ENCODE measurements around the gene JAK3.

The JAK3 gene

GRCh38 chr19:17863520-17864182 is 15.9 kb upstream of the JAK3 start:
- H3K27me3 ChIP-seq (ENCODE audit: control insufficient read depth, insufficient read depth, low read length) = no peaks in the 10 kb centered on the region
- H3K9ac ChIP-seq (ENCODE audit: low read length) = no peak overlapping the region
- no peak overlapping the region for H3K27ac ChIP-seq (ENCODE audit: low read depth, low read length)
- no peak overlapping the region for H3K4me3 ChIP-seq (ENCODE audit: low read depth, low read length)
- H3K9me3 ChIP-seq (ENCODE audit: control insufficient read depth, insufficient read depth, low read depth, low read length) = no peaks in the 10 kb centered on the region
- peaks cover 51% of the 10 kb centered on the region for H3K36me3 ChIP-seq (ENCODE audit: control insufficient read depth, insufficient read depth, low read length)
- peaks cover 8% of the 10 kb centered on the region for H3K4me1 ChIP-seq (ENCODE audit: control insufficient read depth, insufficient read depth, low read length)

GRCh38 chr19:17862711-17863519 is 15.1 kb upstream of the JAK3 start:
- H3K9me3 ChIP-seq (ENCODE audit: control insufficient read depth, insufficient read depth, low read depth, low read length) = no peaks in the 10 kb centered on the region

GRCh38 chr19:17861542-17862402 is 14.0 kb upstream of the JAK3 start:
- Histone ChIP-seq H3K27me3 (ENCODE audit: control insufficient read depth, insufficient read depth, low read length) (no peaks in the 10 kb centered on the region), H3K9ac (ENCODE audit: low read length) (peak overlapping the region; percentile 99), H3K27ac (ENCODE audit: low read depth, low read length) (peak overlapping the region; percentile 93; the same call in 1 of the 2 replicates), H3K9me3 (ENCODE audit: control insufficient read depth, insufficient read depth, low read depth, low read length) (no peaks in the 10 kb centered on the region), H3K4me3 (ENCODE audit: low read depth, low read length) (peak overlapping the region; percentile 99), H3K36me3 (ENCODE audit: control insufficient read depth, insufficient read depth, low read length) (peaks cover 51% of the 10 kb centered on the region), H3K4me1 (ENCODE audit: control insufficient read depth, insufficient read depth, low read length) (peaks cover 4% of the 10 kb centered on the region; the same call in 1 of the 2 replicates)

More at GRCh38 chr19:17862711-17863519, 15.1 kb upstream of the JAK3 start:
- Histone ChIP-seq H3K9ac (ENCODE audit: low read length) (no peak overlapping the region), H3K4me1 (ENCODE audit: control insufficient read depth, insufficient read depth, low read length) (peaks cover 4% of the 10 kb centered on the region; the same call in 1 of the 2 replicates), H3K27ac (ENCODE audit: low read depth, low read length) (no peak overlapping the region), H3K4me3 (ENCODE audit: low read depth, low read length) (no peak overlapping the region), H3K36me3 (ENCODE audit: control insufficient read depth, insufficient read depth, low read length) (peaks cover 51% of the 10 kb centered on the region), H3K27me3 (ENCODE audit: control insufficient read depth, insufficient read depth, low read length) (no peaks in the 10 kb centered on the region)

GRCh38 chr19:17860993-17861360 is 13.2 kb upstream of the JAK3 start:
- Histone ChIP-seq H3K27ac (ENCODE audit: low read depth, low read length) (peak overlapping the region; percentile 93), H3K4me3 (ENCODE audit: low read depth, low read length) (peak overlapping the region; percentile 99), H3K9me3 (ENCODE audit: control insufficient read depth, insufficient read depth, low read depth, low read length) (no peaks in the 10 kb centered on the region), H3K36me3 (ENCODE audit: control insufficient read depth, insufficient read depth, low read length) (peaks cover 51% of the 10 kb centered on the region), H3K9ac (ENCODE audit: low read length) (peak overlapping the region; percentile 99), H3K27me3 (ENCODE audit: control insufficient read depth, insufficient read depth, low read length) (no peaks in the 10 kb centered on the region), H3K4me1 (ENCODE audit: control insufficient read depth, insufficient read depth, low read length) (peaks cover 4% of the 10 kb centered on the region; the same call in 1 of the 2 replicates)

GRCh38 chr19:17860331-17860992 is 12.7 kb upstream of the JAK3 start:
- Histone ChIP-seq H3K36me3 (ENCODE audit: control insufficient read depth, insufficient read depth, low read length) (peaks cover 51% of the 10 kb centered on the region), H3K4me1 (ENCODE audit: control insufficient read depth, insufficient read depth, low read length) (peaks cover 4% of the 10 kb centered on the region; the same call in 1 of the 2 replicates), H3K9me3 (ENCODE audit: control insufficient read depth, insufficient read depth, low read depth, low read length) (no peaks in the 10 kb centered on the region), H3K27me3 (ENCODE audit: control insufficient read depth, insufficient read depth, low read length) (no peaks in the 10 kb centered on the region), H3K27ac (ENCODE audit: low read depth, low read length) (peak overlapping the region; percentile 93), H3K9ac (ENCODE audit: low read length) (peak overlapping the region; percentile 99), H3K4me3 (ENCODE audit: low read depth, low read length) (peak overlapping the region; percentile 99)

GRCh38 chr19:17859533-17860330 is 11.9 kb upstream of the JAK3 start, which contains the start of gene RPL18A:
Gene RPL18A, plus strand, starts transcription at chr19:17859910. Its CDS starts 47 bp downstream, at chr19:17859957.
- Histone ChIP-seq H3K4me3 (ENCODE audit: low read depth, low read length) (peak within 1 kb of the TSS; percentile 99), H3K9me3 (ENCODE audit: control insufficient read depth, insufficient read depth, low read depth, low read length) (no peaks in the 10 kb centered on the region), H3K36me3 (ENCODE audit: control insufficient read depth, insufficient read depth, low read length) (peaks cover 48% of the 10 kb centered on the region), H3K4me1 (ENCODE audit: control insufficient read depth, insufficient read depth, low read length) (peaks cover 4% of the 10 kb centered on the region; the same call in 1 of the 2 replicates), H3K9ac (ENCODE audit: low read length) (peak within 1 kb of the TSS; percentile 99), H3K27ac (ENCODE audit: low read depth, low read length) (peak within 1 kb of the TSS; percentile 93), H3K27me3 (ENCODE audit: control insufficient read depth, insufficient read depth, low read length) (no peaks in the 10 kb centered on the region)

GRCh38 chr19:17855280-17856152 is 7.7 kb upstream of the JAK3 start:
- Histone ChIP-seq H3K36me3 (ENCODE audit: control insufficient read depth, insufficient read depth, low read length) (peaks cover 6% of the 10 kb centered on the region), H3K27me3 (ENCODE audit: control insufficient read depth, insufficient read depth, low read length) (no peaks in the 10 kb centered on the region), H3K9me3 (ENCODE audit: control insufficient read depth, insufficient read depth, low read depth, low read length) (no peaks in the 10 kb centered on the region), H3K27ac (ENCODE audit: low read depth, low read length) (no peak overlapping the region), H3K4me3 (ENCODE audit: low read depth, low read length) (no peak overlapping the region), H3K9ac (ENCODE audit: low read length) (no peak overlapping the region), H3K4me1 (ENCODE audit: control insufficient read depth, insufficient read depth, low read length) (peaks cover 1% of the 10 kb centered on the region; the same call in 1 of the 2 replicates)

- Histone ChIP-seq H3K27ac (ENCODE audit: low read depth, low read length) (no peak overlapping the region), H3K4me3 (ENCODE audit: low read depth, low read length) (no peak overlapping the region), H3K9me3 (ENCODE audit: control insufficient read depth, insufficient read depth, low read depth, low read length) (no peaks in the 10 kb centered on the region), H3K9ac (ENCODE audit: low read length) (no peak overlapping the region), H3K27me3 (ENCODE audit: control insufficient read depth, insufficient read depth, low read length) (no peaks in the 10 kb centered on the region), H3K36me3 (ENCODE audit: control insufficient read depth, insufficient read depth, low read length) (no peaks in the 10 kb centered on the region), H3K4me1 (ENCODE audit: control insufficient read depth, insufficient read depth, low read length) (peaks cover 4% of the 10 kb centered on the region; the same call in 1 of the 2 replicates)
Measured at GRCh38 chr19:17854061-17854460, 6.3 kb upstream of the JAK3 start.

GRCh38 chr19:17848595-17849292 is 962 bp upstream of the JAK3 start:
- H3K4me1 ChIP-seq (ENCODE audit: control insufficient read depth, insufficient read depth, low read length) = peaks cover 8% of the 10 kb centered on the region; the same call in 1 of the 2 replicates
- no peaks in the 10 kb centered on the region for H3K36me3 ChIP-seq (ENCODE audit: control insufficient read depth, insufficient read depth, low read length)
- H3K27ac ChIP-seq (ENCODE audit: low read depth, low read length) = no peak overlapping the region
- H3K27me3 ChIP-seq (ENCODE audit: control insufficient read depth, insufficient read depth, low read length) = peaks cover 8% of the 10 kb centered on the region
- H3K9ac ChIP-seq (ENCODE audit: low read length) = no peak overlapping the region
- H3K9me3 ChIP-seq (ENCODE audit: control insufficient read depth, insufficient read depth, low read depth, low read length) = no peaks in the 10 kb centered on the region
- no peak overlapping the region for H3K4me3 ChIP-seq (ENCODE audit: low read depth, low read length)
